GM18505 (cell line): Measurements from ENCODE around the gene AP1M1.
"Not testable (repeated sequence)": the region's sequence is repeated elsewhere in the genome, so short reads cannot be mapped to it uniquely, and the experiment has no call there.

Source experiments
- ATAC-seq: cut with Tn5 transposase; IDR thresholded peaks from one replicate; pipeline ENCODE4 v1.9.1; 2021; ENCODE audit not compliant: unreplicated experiment
- POLR2A ChIP-seq: IDR thresholded peaks from 4 replicates; pipeline ENCODE4 v1.6.1; 2011; ENCODE audit warnings: borderline replicate concordance; ENCODE audit not compliant: insufficient read depth, insufficient read length; ENCODE audit errors: extremely low read depth

The AP1M1 gene

DNA sequence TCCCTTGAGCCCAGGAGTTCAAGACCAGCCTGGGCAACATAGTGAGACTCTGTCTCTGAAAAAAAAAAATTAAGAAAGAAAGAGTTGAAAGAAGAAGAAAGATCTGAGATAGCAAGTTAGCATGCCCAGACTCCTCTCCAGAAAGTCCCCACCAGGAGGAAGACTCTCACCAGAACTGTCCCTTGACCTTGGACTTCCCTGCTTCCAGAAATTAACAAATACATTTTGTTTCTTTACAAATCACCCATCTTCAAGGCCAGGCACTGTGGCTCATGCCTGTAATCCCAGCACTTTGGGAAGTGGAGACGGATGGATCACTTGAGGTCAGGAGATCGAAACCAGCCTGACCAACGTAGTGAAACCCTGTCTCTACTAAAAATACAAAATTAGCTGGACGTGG, 82.6 kb downstream of the AP1M1 start:
- TF ChIP-seq POLR2A, result no peak
- no peak for ATAC-seq

GRCh38 chr19:16281743-16282142, 84.0 kb downstream of the AP1M1 start:
- TF ChIP-seq POLR2A, result no peak
- ATAC-seq, result no peak

GRCh38 chr19:16283210-16284061, 85.7 kb downstream of the AP1M1 start:
- TF ChIP-seq POLR2A, result no peak
- ATAC-seq, result no peak

- no peak for ATAC-seq
- TF ChIP-seq POLR2A, result no peak
Observed at GRCh38 chr19:16284505-16284904, 86.8 kb downstream of the AP1M1 start.

DNA sequence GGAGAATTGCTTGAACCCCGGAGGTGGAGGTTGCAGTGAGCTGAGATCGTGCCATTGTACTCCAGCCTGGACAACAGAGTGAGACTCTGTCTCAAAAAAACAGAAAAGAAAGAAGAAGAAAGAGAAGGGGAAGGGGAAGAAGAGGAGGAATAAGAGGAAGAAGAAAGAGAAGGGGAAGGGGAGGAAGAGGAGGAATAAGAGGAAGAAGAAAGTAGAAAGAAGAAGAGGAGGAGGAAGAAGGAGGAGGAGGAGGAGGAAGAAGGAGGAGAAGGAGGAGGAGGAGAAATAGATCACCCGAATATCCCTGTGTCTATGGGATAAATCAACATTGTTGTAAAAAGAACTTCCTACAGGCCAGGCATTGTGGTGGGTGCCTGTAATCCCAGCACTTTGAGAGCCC, 87.4 kb downstream of the AP1M1 start:
- ATAC-seq, result not testable (repeated sequence)

- ATAC-seq, result no peak
- no peak for TF ChIP-seq POLR2A
Observed at GRCh38 chr19:16285769-16286498, 88.2 kb downstream of the AP1M1 start.

DNA sequence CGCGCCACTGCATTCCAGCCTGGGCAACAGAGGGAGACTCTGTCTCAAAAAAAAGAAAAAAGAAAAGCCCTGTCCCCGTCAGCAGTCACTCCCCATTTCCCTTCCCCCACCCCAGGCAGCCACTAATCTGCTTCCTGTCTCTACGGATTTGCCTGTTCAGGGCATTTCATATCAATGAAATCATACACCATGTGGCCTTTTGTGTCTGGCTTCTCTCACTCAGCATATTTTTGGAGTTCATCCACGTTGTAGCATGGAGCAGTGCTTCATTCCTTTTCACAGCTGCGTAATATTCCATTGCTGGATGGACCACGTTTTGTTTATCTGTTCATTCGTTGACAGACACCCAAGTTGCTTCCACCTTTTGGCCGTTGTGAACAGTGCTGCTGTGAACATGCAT, 90.8 kb downstream of the AP1M1 start:
- no peak for ATAC-seq
- TF ChIP-seq POLR2A, result no peak

GRCh38 chr19:16289594-16289993, 91.9 kb downstream of the AP1M1 start:
- no peak for ATAC-seq
- no peak for TF ChIP-seq POLR2A

DNA sequence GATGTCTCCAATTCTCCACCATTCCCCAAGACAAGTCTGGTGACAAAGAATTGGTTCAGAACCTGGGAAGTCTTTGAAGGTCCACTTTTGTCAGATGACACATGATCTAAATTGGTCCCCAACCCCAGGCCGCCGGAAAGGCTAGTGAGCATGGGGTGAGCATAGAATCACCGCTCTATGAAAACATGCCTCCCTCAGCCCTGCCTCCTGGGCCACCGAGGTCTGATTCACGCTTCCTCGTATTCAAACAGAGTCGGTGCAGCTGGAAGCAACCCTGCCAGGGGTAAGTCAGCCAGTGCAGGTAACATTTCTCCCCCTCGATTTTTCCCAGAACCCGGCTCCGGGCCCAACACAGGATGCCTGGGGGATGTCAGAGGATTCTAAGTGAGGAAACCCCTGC, 93.0 kb downstream of the AP1M1 start:
- ATAC-seq, result no peak
- no peak for TF ChIP-seq POLR2A

DNA sequence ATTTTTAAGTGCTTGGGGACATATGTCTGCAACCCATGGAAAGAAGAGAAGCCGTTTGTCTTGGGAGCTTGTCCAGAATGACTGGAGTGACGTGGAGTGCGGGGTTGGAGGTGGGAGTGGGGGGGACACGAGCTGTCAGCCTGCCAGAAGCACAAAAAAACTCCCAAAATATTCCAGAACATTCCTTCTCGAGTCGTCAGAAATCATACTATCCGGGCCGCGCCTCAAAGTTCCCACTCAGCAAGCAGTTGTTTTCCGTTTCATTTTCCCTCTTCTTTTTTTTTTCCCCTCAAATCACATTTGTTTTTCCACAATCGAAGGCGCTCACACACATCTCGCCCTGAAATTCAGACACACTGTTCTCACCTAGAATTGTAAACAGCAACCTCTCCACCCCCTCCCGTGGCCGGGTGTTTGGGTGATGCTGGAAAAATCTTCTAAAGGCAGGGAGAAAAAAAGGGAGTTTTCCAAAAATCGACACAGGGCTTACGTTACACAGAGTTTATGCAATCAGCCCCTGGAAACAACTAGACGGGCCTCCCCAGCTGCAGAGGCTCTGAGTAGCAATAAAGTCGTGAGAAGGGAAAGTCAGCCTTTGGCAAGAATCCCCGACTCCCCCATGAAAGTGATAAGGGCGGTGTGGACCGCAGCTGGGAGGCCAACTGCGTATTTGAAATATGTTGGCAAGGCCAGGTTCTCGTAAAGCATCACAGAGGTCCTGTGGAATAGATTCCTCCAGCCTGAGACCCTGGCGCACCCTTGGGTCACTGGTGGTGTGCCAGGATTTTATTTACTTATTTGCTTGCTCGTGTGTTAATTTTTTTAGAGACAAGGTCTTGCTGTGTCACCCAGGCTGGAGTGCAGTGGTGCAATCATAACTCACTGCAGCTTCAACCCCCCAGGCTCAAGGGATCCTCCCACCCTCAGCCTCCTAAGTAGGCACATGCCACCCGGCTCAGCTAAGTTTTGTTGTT, 95.7 kb downstream of the AP1M1 start:
- no peak for ATAC-seq
- no peak for TF ChIP-seq POLR2A

DNA sequence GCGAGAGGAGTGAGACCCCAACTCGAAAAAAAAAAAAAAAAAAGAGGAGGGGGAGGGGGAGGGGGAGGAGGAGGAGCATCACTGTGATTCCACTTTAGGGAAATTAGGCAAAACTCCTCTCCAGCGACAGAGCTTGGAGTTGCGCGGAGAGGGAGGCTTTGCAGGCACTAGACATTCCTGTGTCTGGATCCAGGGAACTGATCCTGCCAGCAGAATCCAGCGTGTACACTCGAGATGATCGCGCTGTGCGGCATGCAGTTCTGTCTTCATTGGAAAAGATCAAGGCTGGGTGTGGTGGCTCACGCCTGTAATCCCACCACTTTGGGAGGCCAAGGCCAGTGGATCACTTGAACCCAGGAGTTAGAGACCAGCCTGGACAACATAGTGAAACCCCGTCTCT, 97.3 kb downstream of the AP1M1 start:
- TF ChIP-seq POLR2A, result no peak
- no peak for ATAC-seq
